GM12891 (cell line): ENCODE measurements around the gene KRTAP1-3.

Experiments
- DNase-seq: peaks from one replicate; pipeline ENCODE4 v3.0.0; 2011; ENCODE audit warnings: low spot score; ENCODE audit not compliant: insufficient read length
- FAIRE-seq: peaks from 2 replicates; lab custom pipeline; 2011; peaks lifted over from hg19 to GRCh38; lab: Jason Lieb, UNC
- PAX5 ChIP-seq: IDR thresholded peaks from 2 replicates; pipeline ENCODE4 v1.6.1; 2011; ENCODE audit warnings: low read length, moderate library complexity, mild to moderate bottlenecking; ENCODE audit not compliant: insufficient read depth, severe bottlenecking
- POLR2A ChIP-seq: IDR thresholded peaks from 2 replicates; pipeline ENCODE4 v1.6.1; 2011; ENCODE audit warnings: low read depth, low read length, control low read depth
- POLR2AphosphoS5 ChIP-seq: IDR thresholded peaks from 2 replicates; pipeline ENCODE4 v1.6.1; 2011; ENCODE audit warnings: low read depth, low read length, control low read depth
- POU2F2 ChIP-seq: IDR thresholded peaks from 2 replicates; pipeline ENCODE4 v1.6.1; 2011; ENCODE audit warnings: low read depth, mild to moderate bottlenecking, control low read depth, low read length, moderate library complexity
- SPI1 ChIP-seq: IDR thresholded peaks from 2 replicates; pipeline ENCODE4 v1.6.1; 2011; ENCODE audit warnings: low read depth, low read length, control low read depth
- TAF1 ChIP-seq: IDR thresholded peaks from 2 replicates; pipeline ENCODE4 v1.6.1; 2011; ENCODE audit warnings: low read depth, low read length, control low read depth

Gene KRTAP1-3

DNA sequence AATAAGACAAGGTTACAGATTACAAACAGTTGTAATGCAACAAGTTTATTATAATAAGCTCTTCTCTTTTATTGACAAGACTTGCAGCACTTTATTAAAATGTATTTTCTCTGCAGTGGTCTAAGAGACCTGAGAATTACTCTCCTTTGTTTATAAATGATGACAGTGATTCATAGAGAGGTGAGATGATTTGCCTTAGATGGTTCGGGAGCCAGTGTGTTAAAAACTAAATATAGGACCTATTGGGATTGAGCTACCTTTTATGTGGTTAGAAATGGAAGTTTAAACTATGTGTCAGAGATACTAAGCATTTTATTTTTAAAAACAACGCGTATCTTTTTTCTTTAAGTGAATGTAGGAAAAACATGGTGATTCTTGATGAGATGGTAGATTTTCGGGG is 37.8 kb downstream of the KRTAP1-3 start:
- no peak for DNase-seq
- FAIRE-seq: no peak
- no peak for TF ChIP-seq POU2F2
- TF ChIP-seq TAF1: no peak
- TF ChIP-seq SPI1: no peak
- TF ChIP-seq POLR2A: no peak
- no peak for TF ChIP-seq POLR2AphosphoS5
- no peak for TF ChIP-seq PAX5

DNA sequence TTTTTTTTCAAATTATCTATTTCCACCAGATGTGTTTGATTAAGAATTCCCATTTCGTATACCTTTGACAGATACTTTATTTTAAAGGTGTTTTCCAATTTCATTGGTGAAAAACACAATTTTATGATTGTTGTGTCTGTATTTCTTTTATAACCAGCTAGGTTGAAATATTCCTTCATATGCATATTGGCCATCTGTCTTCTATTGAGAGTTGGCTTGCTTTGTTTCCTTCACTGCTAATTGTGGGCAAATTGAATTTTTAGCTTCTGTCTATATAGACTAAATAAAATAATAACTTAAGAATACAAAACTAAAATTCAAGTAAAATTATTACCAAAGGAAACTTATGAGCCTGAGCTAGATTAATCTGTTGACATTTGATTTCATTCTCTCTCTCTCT is 39.6 kb downstream of the KRTAP1-3 start:
- DNase-seq (no peak), FAIRE-seq (no peak)
- TF ChIP-seq TAF1 (no peak), SPI1 (no peak), POLR2AphosphoS5 (no peak), POLR2A (no peak), POU2F2 (no peak), PAX5 (no peak)

DNA sequence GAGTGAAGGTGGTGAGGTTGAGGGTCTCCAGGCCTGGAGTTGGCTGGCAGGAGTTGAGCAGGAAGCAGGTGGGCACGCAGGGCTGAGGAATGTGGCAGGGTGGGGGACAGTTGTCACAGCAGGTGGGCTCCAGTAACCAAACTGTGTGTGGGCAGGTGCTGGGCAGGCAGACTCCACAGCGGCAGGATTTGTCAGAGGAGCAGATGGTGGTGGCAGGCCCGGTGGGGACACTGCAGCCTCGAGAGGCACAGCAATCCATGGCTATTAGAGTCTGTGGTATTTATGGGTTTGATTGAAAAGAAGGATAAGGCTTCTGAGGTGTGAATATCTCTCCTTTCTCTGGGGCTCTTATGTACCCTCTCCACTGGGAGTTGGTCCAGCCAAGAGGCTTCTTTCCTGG is 40.8 kb downstream of the KRTAP1-3 start, which contains the start of gene KRTAP3-3:
Gene KRTAP3-3, minus strand, starts transcription at position 326 of the 400 bp plus-strand sequence. Its CDS starts 67 bp downstream, at position 259.
- no peak for FAIRE-seq
- DNase-seq: no peak
- TF ChIP-seq PAX5: no peak
- TF ChIP-seq POU2F2: no peak
- TF ChIP-seq TAF1: no peak
- no peak for TF ChIP-seq SPI1
- TF ChIP-seq POLR2A: no peak
- no peak for TF ChIP-seq POLR2AphosphoS5

DNA sequence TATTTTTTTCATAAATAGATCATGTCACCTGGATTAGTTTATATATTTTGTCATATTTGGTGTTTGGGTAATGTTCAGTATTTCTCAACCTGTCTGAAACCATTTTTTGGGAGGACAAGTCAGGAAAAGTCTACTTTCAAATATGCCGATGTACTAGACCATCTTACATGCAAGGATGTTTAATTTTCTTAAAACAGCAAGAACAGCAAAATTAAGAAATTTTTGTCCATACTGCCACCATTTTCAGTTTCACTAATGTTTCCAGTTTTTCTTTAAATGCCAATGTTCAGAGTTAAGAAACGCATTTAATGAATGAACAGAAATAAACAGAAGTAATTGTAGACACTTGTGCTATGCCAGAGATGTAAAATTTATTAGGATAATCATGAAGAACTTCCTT is 41.6 kb downstream of the KRTAP1-3 start:
- FAIRE-seq (no peak), DNase-seq (no peak)
- TF ChIP-seq PAX5 (no peak), SPI1 (no peak), TAF1 (no peak), POLR2A (no peak), POLR2AphosphoS5 (no peak), POU2F2 (no peak)

DNA sequence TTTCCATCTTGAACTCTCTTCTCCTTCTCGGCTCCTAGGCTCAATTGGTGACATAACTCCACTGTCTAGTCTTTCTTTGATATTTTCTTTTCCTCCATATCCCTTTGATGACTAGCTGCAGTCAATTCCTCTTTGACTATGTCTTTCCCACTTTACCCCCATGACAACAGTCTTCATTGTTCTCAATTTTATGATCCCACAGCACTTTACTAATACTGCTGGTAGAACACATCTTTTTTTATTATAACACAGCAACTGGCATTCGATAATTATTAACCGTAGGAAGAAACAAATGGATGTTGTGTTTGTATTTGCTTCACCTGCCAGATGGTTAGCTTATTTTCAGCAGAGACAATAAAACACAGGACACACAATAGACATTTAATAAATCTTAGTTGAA is 42.0 kb downstream of the KRTAP1-3 start:
- TF ChIP-seq POLR2A: no peak
- no peak for TF ChIP-seq SPI1
- no peak for TF ChIP-seq TAF1
- TF ChIP-seq POU2F2: no peak
- TF ChIP-seq PAX5: no peak
- no peak for TF ChIP-seq POLR2AphosphoS5
- DNase-seq (no peak), FAIRE-seq (no peak)

DNA sequence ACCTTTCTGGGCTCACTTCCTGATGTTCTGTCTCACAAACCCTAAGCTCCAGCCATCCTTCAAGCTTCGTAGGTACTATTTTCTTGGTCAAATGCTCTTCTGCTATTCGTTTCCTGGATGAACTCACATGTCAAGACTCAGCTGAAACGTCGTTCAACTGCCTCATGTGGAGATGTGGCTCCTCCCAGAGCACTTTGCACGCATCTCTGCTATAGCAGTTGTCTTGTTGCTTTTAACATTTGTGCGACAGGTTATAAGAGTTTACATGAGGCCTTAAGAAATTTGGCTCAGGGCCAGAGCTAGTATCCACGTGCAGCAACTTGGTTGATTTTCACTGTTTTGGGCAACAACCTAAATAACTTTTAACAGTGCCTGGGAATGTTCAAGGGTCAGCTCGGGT is 47.8 kb downstream of the KRTAP1-3 start:
- FAIRE-seq: no peak
- no peak for TF ChIP-seq POU2F2
- no peak for TF ChIP-seq PAX5
- no peak for TF ChIP-seq SPI1
- no peak for TF ChIP-seq POLR2A
- TF ChIP-seq POLR2AphosphoS5: no peak
- TF ChIP-seq TAF1: no peak
- DNase-seq: no peak

DNA sequence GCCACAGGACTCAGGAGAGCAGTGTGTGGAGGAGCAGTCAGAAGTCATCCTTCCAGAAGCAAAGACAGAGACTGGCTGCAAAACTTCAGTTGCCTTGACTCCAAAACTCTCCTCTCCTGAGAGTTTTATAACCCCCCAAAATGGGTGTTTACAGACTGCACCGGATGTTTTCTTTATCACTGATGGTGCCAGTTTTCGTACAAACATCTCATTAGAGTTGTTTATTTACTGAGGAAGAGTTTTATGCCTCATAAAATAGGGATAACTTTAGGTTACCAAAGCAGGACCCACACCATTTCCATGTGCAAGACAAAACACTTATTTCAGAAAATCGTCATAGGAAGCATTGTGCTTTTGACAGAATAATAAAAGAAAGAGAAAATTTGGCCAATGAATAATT is 50.4 kb downstream of the KRTAP1-3 start, which contains the start of gene KRT40:
Gene KRT40, minus strand, starts transcription at position 101 of the 400 bp plus-strand sequence. Its CDS starts 53 bp downstream, at position 48.
- FAIRE-seq: no peak
- TF ChIP-seq POLR2A (no peak), POLR2AphosphoS5 (no peak), PAX5 (no peak), TAF1 (no peak), POU2F2 (no peak), SPI1 (no peak)
- no peak for DNase-seq
